K562 (cell line): ENCODE measurements around the gene UBN1. TPM values are rescaled to one million over a fixed set of nuclear protein-coding genes. Genes with fewer than 3 reads are reported as not detected.
A peak's percentile ranks its signal among the peaks of the same experiment; 100 is the strongest.

ENCODE experiments used
- CHCHD3 ChIP-seq: fragments of 250-450 bp; sonication (Bioruptor Pico); IDR thresholded peaks from 2 replicates; pipeline ENCODE4 v2.1.2; 2022; ENCODE audit warnings: mild to moderate bottlenecking
- CREB1 ChIP-seq, 2 experiments: sonication (generic) in 1 of 2; formaldehyde crosslinking in 1 of 2; IDR thresholded peaks; 2 replicates each; pipeline versions ENCODE4 v1.6.1 to v1.8.0; 2012 to 2022; ENCODE audit warnings: inconsistent platforms in 1 of 2, mild to moderate bottlenecking in 1 of 2, missing genetic modification reagents in 1 of 2, moderate library complexity in 1 of 2
- CREB3L1 ChIP-seq: fragments of 450-650 bp; IDR thresholded peaks from 2 replicates; pipeline ENCODE4 v1.6.1; 2014; ENCODE audit warnings: low read depth, mild to moderate bottlenecking, moderate library complexity, borderline replicate concordance
- PCBP1 ChIP-seq: fragments of 200-400 bp; formaldehyde crosslinking; IDR thresholded peaks from 2 replicates; pipeline ENCODE4 v1.6.1; 2018; ENCODE audit warnings: mild to moderate bottlenecking, low read depth, low read length; ENCODE audit not compliant: poor library complexity, severe bottlenecking
- PHF21A ChIP-seq: fragments of 450-650 bp; IDR thresholded peaks from 2 replicates; pipeline ENCODE4 v1.6.1; 2017; ENCODE audit warnings: low read depth, borderline replicate concordance
- PTBP1 ChIP-seq: fragments of 200-400 bp; formaldehyde crosslinking; IDR thresholded peaks from 2 replicates; pipeline ENCODE4 v1.6.1; 2017; ENCODE audit warnings: low read depth, low read length
- SAFB2 ChIP-seq: fragments of 200-400 bp; formaldehyde crosslinking; IDR thresholded peaks from 2 replicates; pipeline ENCODE4 v1.6.1; 2018; ENCODE audit warnings: borderline replicate concordance, low read length, low read depth, moderate library complexity; ENCODE audit not compliant: severe bottlenecking
- SAP30 ChIP-seq: fragments of 200-600 bp; sonication (generic); IDR thresholded peaks from 2 replicates; pipeline ENCODE4 v1.6.1; 2012; ENCODE audit warnings: borderline replicate concordance, low read depth, mild to moderate bottlenecking, moderate library complexity, low read length, control low read depth, inconsistent platforms; ENCODE audit not compliant: insufficient read depth, poor library complexity, severe bottlenecking
- SRF ChIP-seq, 2 experiments: fragments of 250-450, 450-650 bp in 1 of 2; sonication (Bioruptor Pico) in 1 of 2; sonication (generic) in 1 of 2; formaldehyde crosslinking; IDR thresholded peaks; 2 replicates each; pipeline versions ENCODE4 v1.5.0 to v1.5.1; 2020 to 2022; ENCODE audit warnings: mild to moderate bottlenecking in 1 of 2, missing genetic modification reagents in 1 of 2
- ZNF140 ChIP-seq: fragments of 250-450 bp; sonication (Bioruptor Pico); IDR thresholded peaks from 2 replicates; pipeline ENCODE4 v1.8.0; 2021; ENCODE audit warnings: moderate library complexity, mild to moderate bottlenecking, inconsistent platforms
- ZNF143 ChIP-seq: sonication (generic); formaldehyde crosslinking; IDR thresholded peaks from 2 replicates; pipeline ENCODE4 v1.9.0; 2022; ENCODE audit warnings: mild to moderate bottlenecking, missing genetic modification reagents
- ZNF24 ChIP-seq: fragments of 450-650 bp; IDR thresholded peaks from 2 replicates; pipeline ENCODE4 v1.6.1; 2016
- polyA plus RNA-seq, 8 experiments: library from polyadenylated mRNA; depleted of rRNA in 4 of 8; stranded (reverse) in 5 of 8; unstranded in 3 of 8; fragments of >200 nt; fragmentation: Nextera tagmentation in 2 of 8; fragmentation: Illumina TruSeq in 1 of 8; extraction: Ambion mirVana in 2 of 8; extraction: Trizol in 1 of 8; gene quantifications; 2 replicates each; pipeline versions ENCODE4 v1.2.1 to v1.2.3, GENCODE V29; 2011 to 2014; ENCODE audit warnings: inconsistent platforms in 1 of 8, missing spikeins in 1 of 8
- total RNA-seq, 7 experiments: library from RNA; depleted of rRNA in 6 of 7; stranded (reverse); fragments of >200 nt in 6 of 7; fragmentation: Illumina TruSeq in 2 of 7; extraction: Trizol in 2 of 7; gene quantifications; 2 replicates each; pipeline versions ENCODE4 v1.2.1 to v1.2.3, GENCODE V29; 2011 to 2021; ENCODE audit warnings: low replicate concordance in 1 of 7
- TF ChIP-seq, protein P1 (sequence below): fragments of 450-650 bp; IDR thresholded peaks from 2 replicates; pipeline ENCODE4 v1.6.1; 2016
- TF ChIP-seq, protein P2 (sequence below), 2 experiments: IDR thresholded peaks; 2 replicates each; pipeline ENCODE4 v1.6.1; 2011; ENCODE audit warnings: borderline replicate concordance in 1 of 2, control low read depth in 1 of 2, low read depth in 1 of 2, low read length in 1 of 2, mild to moderate bottlenecking in 1 of 2, mixed read lengths in 1 of 2, moderate library complexity in 1 of 2; ENCODE audit not compliant: insufficient read depth in 1 of 2, insufficient read length in 1 of 2, poor library complexity in 1 of 2, severe bottlenecking in 1 of 2; ENCODE audit errors: extremely low read depth in 1 of 2
- TF ChIP-seq, protein P3 (sequence below): fragments of 250-450 bp; sonication (Bioruptor Pico); IDR thresholded peaks from 2 replicates; pipeline ENCODE4 v1.5.0; 2021
- TF ChIP-seq, protein P4 (sequence below): IDR thresholded peaks from 2 replicates; pipeline ENCODE4 v1.6.1; 2016; ENCODE audit warnings: missing genetic modification characterization, missing compliant biosample characterization
- TF ChIP-seq, protein P5 (sequence below): conservative IDR thresholded peaks from 2 replicates; pipeline ENCODE4 v1.6.1; 2011; ENCODE audit warnings: low read depth, mild to moderate bottlenecking, low read length; ENCODE audit not compliant: control insufficient read depth

The UBN1 gene
- total and polyA plus RNA-seq, 9 of the 15 experiments (the other 6 are each of a cell fraction or from before 2014, with no cell fraction given), result 1.5 to 45.7 (median 20.6) TPM

DNA sequence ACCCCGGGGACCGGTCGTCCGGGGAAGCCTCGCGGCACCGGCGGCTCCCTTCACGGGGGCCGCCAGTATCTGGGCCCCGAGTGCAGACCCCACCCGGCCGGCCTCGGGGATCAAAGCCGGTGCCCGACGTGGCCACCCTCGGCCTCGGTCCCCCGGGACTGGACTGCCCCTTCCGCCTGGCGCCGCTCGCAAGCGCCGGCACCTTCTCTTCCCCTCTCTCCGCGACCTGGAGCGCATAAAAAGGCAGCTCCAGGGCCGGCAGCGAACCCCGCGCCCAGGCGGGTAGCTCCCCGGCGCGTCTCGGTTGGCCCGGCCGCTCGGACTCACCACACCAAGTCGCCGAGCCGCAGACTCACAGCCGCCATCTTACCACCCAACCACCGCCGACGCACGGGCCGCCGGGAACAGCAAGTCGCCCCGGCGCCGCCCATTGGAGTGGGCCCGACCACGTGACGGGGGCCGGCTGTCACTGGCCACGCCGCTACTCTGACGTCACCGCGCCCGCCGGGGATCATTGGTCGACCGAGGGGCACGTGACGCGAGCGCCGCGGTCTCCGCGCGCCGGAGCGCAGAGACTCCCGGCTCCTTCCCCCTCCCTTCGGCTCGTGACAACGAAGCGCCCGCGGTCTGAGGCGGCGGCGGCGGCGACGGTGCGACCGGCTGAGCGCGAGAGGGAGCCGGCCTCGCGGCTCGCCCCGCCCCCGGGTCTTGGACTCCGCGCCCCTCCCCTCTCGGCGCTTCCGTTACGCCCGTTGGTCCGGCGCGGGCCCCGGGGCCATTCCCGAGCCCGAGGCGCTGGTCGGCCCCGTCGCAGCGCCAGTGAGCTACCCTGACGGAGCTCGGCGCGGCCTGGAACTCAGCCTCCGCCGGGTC lies at the start of gene UBN1, which contains the start of gene GLYR1 (continued):
- TF ChIP-seq SAFB2, result no peak
- peak; percentile 73 for TF ChIP-seq ZNF143 (CRISPR knock-in tag)
- TF ChIP-seq PHF21A, result no peak
- TF ChIP-seq, protein P1, sequence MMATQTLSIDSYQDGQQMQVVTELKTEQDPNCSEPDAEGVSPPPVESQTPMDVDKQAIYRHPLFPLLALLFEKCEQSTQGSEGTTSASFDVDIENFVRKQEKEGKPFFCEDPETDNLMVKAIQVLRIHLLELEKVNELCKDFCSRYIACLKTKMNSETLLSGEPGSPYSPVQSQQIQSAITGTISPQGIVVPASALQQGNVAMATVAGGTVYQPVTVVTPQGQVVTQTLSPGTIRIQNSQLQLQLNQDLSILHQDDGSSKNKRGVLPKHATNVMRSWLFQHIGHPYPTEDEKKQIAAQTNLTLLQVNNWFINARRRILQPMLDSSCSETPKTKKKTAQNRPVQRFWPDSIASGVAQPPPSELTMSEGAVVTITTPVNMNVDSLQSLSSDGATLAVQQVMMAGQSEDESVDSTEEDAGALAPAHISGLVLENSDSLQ, result peak; percentile 73
- peak; percentile 21 for TF ChIP-seq PCBP1
- TF ChIP-seq, protein P2, sequence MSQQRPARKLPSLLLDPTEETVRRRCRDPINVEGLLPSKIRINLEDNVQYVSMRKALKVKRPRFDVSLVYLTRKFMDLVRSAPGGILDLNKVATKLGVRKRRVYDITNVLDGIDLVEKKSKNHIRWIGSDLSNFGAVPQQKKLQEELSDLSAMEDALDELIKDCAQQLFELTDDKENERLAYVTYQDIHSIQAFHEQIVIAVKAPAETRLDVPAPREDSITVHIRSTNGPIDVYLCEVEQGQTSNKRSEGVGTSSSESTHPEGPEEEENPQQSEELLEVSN (IDR thresholded peaks at IDR 0.05; ENCODE audit: borderline replicate concordance in 1 of 2, extremely low read depth in 1 of 2, insufficient read depth in 1 of 2, insufficient read length in 1 of 2, low read depth in 1 of 2, low read length in 1 of 2, poor library complexity in 1 of 2, severe bottlenecking in 1 of 2), result peak; percentile 66 to 81
- TF ChIP-seq, protein P3, sequence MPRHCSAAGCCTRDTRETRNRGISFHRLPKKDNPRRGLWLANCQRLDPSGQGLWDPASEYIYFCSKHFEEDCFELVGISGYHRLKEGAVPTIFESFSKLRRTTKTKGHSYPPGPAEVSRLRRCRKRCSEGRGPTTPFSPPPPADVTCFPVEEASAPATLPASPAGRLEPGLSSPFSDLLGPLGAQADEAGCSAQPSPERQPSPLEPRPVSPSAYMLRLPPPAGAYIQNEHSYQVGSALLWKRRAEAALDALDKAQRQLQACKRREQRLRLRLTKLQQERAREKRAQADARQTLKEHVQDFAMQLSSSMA (CRISPR knock-in tag), result 0 out of 2 replicates have a peak, but pooled peaks have one; percentile 50
- TF ChIP-seq PTBP1, result no peak
- TF ChIP-seq CREB3L1, result peak; percentile 74; the same call in 1 of the 2 replicates
- peak; percentile 62 for TF ChIP-seq SAP30
- TF ChIP-seq CHCHD3 (CRISPR knock-in tag), result no peak
- no peak for TF ChIP-seq ZNF140 (CRISPR knock-in tag)
- TF ChIP-seq CREB1 (IDR thresholded peaks at IDR 0.05), result peak; percentile 95
- peak; percentile 97 for TF ChIP-seq CREB1 (CRISPR knock-in tag; IDR thresholded peaks at IDR 0.05)
- TF ChIP-seq, protein P4, sequence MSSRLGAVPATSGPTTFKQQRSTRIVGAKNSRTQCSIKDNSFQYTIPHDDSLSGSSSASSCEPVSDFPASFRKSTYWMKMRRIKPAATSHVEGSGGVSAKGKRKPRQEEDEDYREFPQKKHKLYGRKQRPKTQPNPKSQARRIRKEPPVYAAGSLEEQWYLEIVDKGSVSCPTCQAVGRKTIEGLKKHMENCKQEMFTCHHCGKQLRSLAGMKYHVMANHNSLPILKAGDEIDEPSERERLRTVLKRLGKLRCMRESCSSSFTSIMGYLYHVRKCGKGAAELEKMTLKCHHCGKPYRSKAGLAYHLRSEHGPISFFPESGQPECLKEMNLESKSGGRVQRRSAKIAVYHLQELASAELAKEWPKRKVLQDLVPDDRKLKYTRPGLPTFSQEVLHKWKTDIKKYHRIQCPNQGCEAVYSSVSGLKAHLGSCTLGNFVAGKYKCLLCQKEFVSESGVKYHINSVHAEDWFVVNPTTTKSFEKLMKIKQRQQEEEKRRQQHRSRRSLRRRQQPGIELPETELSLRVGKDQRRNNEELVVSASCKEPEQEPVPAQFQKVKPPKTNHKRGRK (tag), result no peak
- TF ChIP-seq, protein P5, sequence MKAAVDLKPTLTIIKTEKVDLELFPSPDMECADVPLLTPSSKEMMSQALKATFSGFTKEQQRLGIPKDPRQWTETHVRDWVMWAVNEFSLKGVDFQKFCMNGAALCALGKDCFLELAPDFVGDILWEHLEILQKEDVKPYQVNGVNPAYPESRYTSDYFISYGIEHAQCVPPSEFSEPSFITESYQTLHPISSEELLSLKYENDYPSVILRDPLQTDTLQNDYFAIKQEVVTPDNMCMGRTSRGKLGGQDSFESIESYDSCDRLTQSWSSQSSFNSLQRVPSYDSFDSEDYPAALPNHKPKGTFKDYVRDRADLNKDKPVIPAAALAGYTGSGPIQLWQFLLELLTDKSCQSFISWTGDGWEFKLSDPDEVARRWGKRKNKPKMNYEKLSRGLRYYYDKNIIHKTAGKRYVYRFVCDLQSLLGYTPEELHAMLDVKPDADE, result peak; percentile 54; the same call in 1 of the 2 replicates
- 0 out of 4 replicates have a peak, but pooled peaks of 1 of the 2 experiments have one; percentile 16 for TF ChIP-seq SRF (CRISPR knock-in tag; IDR thresholded peaks at IDR 0.05)
- TF ChIP-seq ZNF24, result no peak
